Diencephalon (tissue), 1 donor: ENCODE data around the gene ZNF593OS. TPM values are rescaled to one million over a fixed set of nuclear protein-coding genes. Genes with fewer than 3 reads are reported as not detected.

Source experiments
- total RNA-seq: library from RNA; depleted of rRNA; stranded (reverse); fragments of >200 nt; gene quantifications from one replicate; pipeline ENCODE4 v1.2.3, GENCODE V29; 2014

ZNF593OS gene
- not detected for total RNA-seq

GRCh38 chr1:26171084-26172072 is at the start of gene ZNF593OS:
Gene ZNF593OS (minus strand): TSS chr1:26171832. CDS start chr1:26171661, 171 bp downstream.

GRCh38 chr1:26190373-26190987 is 18.8 kb upstream of the ZNF593OS start, which contains the start of gene CATSPER4:
Gene CATSPER4 (plus strand): TSS chr1:26190602. CDS start chr1:26190628, 26 bp downstream.

GRCh38 chr1:26177182-26177684 is 5.6 kb upstream of the ZNF593OS start, which contains the start of gene CNKSR1:
Gene CNKSR1 (plus strand): TSS chr1:26177491. CDS start chr1:26177548, 57 bp downstream.

GRCh38 chr1:26169669-26170471 is 1.8 kb downstream of the ZNF593OS start, which contains the start of gene ZNF593:
Gene ZNF593 (plus strand): TSS chr1:26169908. CDS start chr1:26169984, 76 bp downstream.

GRCh38 chr1:26168410-26169197 is 3.0 kb downstream of the ZNF593OS start, which contains the start of gene C1orf232:
Gene C1orf232 (minus strand): TSS chr1:26168963. CDS start chr1:26168499, 464 bp downstream.

GRCh38 chr1:26158908-26159742 is 12.5 kb downstream of the ZNF593OS start, which contains the start of gene FAM110D:
Gene FAM110D (plus strand): TSS chr1:26159079. CDS start chr1:26161292, 2,213 bp downstream.

Other genes starting within 250 kb of the ZNF593OS start
- 6.0 TPM for gene PAFAH2, start 173.8 kb downstream of the ZNF593OS start, total RNA-seq
- 2.5 TPM for gene EXTL1, start 150.1 kb downstream of the ZNF593OS start, total RNA-seq
- not detected for gene SLC30A2, start 125.7 kb downstream of the ZNF593OS start, total RNA-seq
- gene TRIM63, start 104.2 kb downstream of the ZNF593OS start, total RNA-seq: not detected
- gene PDIK1L, start 60.0 kb downstream of the ZNF593OS start, total RNA-seq: 59.1 TPM
- gene FAM110D, start 12.8 kb downstream of the ZNF593OS start, total RNA-seq: 0.92 TPM
- not detected for gene C1orf232, start 2.9 kb downstream of the ZNF593OS start, total RNA-seq
- 10.8 TPM for gene ZNF593, start 1.9 kb downstream of the ZNF593OS start, total RNA-seq
- 1.4 TPM for gene CNKSR1, start 5.7 kb upstream of the ZNF593OS start, total RNA-seq
- not detected for gene CATSPER4, start 18.8 kb upstream of the ZNF593OS start, total RNA-seq
- gene CEP85, start 62.4 kb upstream of the ZNF593OS start, total RNA-seq: 16.1 TPM
- 19.8 TPM for gene SH3BGRL3, start 108.3 kb upstream of the ZNF593OS start, total RNA-seq
- 9.9 TPM for gene UBXN11, start 134.8 kb upstream of the ZNF593OS start, total RNA-seq
- gene CD52, start 146.1 kb upstream of the ZNF593OS start, total RNA-seq: not detected
- 1.4 TPM for gene CRYBG2, start 182.3 kb upstream of the ZNF593OS start, total RNA-seq
- gene ZNF683, start 200.9 kb upstream of the ZNF593OS start, total RNA-seq: not detected
- gene LIN28A, start 239.0 kb upstream of the ZNF593OS start, total RNA-seq: not detected